ENCODE measurements around the gene CORO2A.

GRCh38 chr9:98175028-98175569 is 17.3 kb downstream of the CORO2A start:
- TF ChIP-seq POLR2A (IDR thresholded peaks at IDR 0.05), result no peak
- TF ChIP-seq CTCF (IDR thresholded peaks at IDR 0.05), result no peak
- TF ChIP-seq POLR2AphosphoS5 (IDR thresholded peaks at IDR 0.05), result no peak
